ENCODE measurements around the gene SCAF8.

Gene SCAF8

GRCh38 chr6:154766288-154766687 lies 33.1 kb downstream of the SCAF8 start:
- Histone ChIP-seq H3K36me3 (ENCODE audit: control insufficient read depth in 2 of 2, insufficient read depth in 1 of 2, low read length in 2 of 2) (no peaks in the 10 kb centered on the region; a peak in 1 of 3 replicates), H3K4me1 (ENCODE audit: control insufficient read depth, insufficient read depth, low read length) (peaks cover 9% of the 10 kb centered on the region), H3K4me3 (ENCODE audit: low read depth, low read length) (no peak overlapping the region), H3K27ac (ENCODE audit: extremely low read depth, low read depth, low read length) (no peak overlapping the region), H3K9me3 (ENCODE audit: control insufficient read depth, insufficient read depth, low read depth, low read length) (no peaks in the 10 kb centered on the region)
- CTCF ChIA-PET = interaction anchor here (0.9 to 1.5 kb wide), 2 partner anchors 28 to 90 kb away, joined by 3 read pairs; no protein-coding TSS in a partner anchor
- TF ChIP-seq TSHZ1 (tag by site-specific recombination; IDR thresholded peaks at IDR 0.05; ENCODE audit: borderline replicate concordance) (no peak), OVOL3 (tag by site-specific recombination; IDR thresholded peaks at IDR 0.05) (no peak), ZSCAN18 (tag by site-specific recombination; IDR thresholded peaks at IDR 0.05) (no peak), SP7 (tag by site-specific recombination; IDR thresholded peaks at IDR 0.05) (0 out of 2 replicates have a peak, but pooled peaks have one; percentile 22)
- POLR2A ChIA-PET = no interaction called here

- no peak overlapping the region for H3K27ac ChIP-seq (ENCODE audit: extremely low read depth, low read depth, low read length)
- no peaks in the 10 kb centered on the region for H3K36me3 ChIP-seq (ENCODE audit: control insufficient read depth in 2 of 2, insufficient read depth in 1 of 2, low read length in 2 of 2)
- ChIA-PET POLR2A (interaction anchor here (0.6 kb wide), 1 partner anchor 11 kb away, joined by 9 read pairs; no protein-coding TSS in a partner anchor), CTCF (interaction anchor here (0.6 to 1.3 kb wide), 6 partner anchors 12 to 100 kb away, joined by 3 to 11 read pairs (median 4); no protein-coding TSS in a partner anchor)
- TF ChIP-seq ZBTB48 (tag by site-specific recombination; IDR thresholded peaks at IDR 0.05) (peak; percentile 20; the same call in 1 of the 2 replicates), ZNF362 (tag by site-specific recombination; IDR thresholded peaks at IDR 0.05) (0 out of 2 replicates have a peak, but pooled peaks have one; percentile 49), ZBTB44 (tag by site-specific recombination; IDR thresholded peaks at IDR 0.05) (no peak)
- no peaks in the 10 kb centered on the region for H3K9me3 ChIP-seq (ENCODE audit: control insufficient read depth, insufficient read depth, low read depth, low read length)
- H3K4me3 ChIP-seq (ENCODE audit: low read depth, low read length) = no peak overlapping the region
- H3K4me1 ChIP-seq (ENCODE audit: control insufficient read depth, insufficient read depth, low read length) = peaks cover 9% of the 10 kb centered on the region
These were observed 33.9 kb downstream of the SCAF8 start for GRCh38 chr6:154767003-154767723.

- no peak overlapping the region for H3K27ac ChIP-seq (ENCODE audit: extremely low read depth, low read depth, low read length)
- ChIA-PET CTCF (interaction anchor here (1.3 kb wide), 1 partner anchor 13 kb away, joined by 5 read pairs; no protein-coding TSS in a partner anchor), POLR2A (no interaction called here)
- H3K36me3 ChIP-seq (ENCODE audit: control insufficient read depth in 2 of 2, insufficient read depth in 1 of 2, low read length in 2 of 2) = no peaks in the 10 kb centered on the region
- TF ChIP-seq ZFHX2 (tag by site-specific recombination; conservative IDR thresholded peaks at IDR 0.05) (no peak), ZNF660 (tag by site-specific recombination; IDR thresholded peaks at IDR 0.05) (no peak), TRIM28 (IDR thresholded peaks at IDR 0.05; ENCODE audit: borderline replicate concordance, low read length) (no peak), ZNF211 (tag by site-specific recombination; IDR thresholded peaks at IDR 0.05; ENCODE audit: low read depth) (no peak), PRDM4 (tag by site-specific recombination; IDR thresholded peaks at IDR 0.05) (no peak), ZNF175 (tag by site-specific recombination; IDR thresholded peaks at IDR 0.05) (no peak), ZNF670 (tag by site-specific recombination; IDR thresholded peaks at IDR 0.05; ENCODE audit: low read depth) (no peak), ZNF529 (tag by site-specific recombination; IDR thresholded peaks at IDR 0.05; ENCODE audit: insufficient replicate concordance) (no peak), ZBTB48 (tag by site-specific recombination; IDR thresholded peaks at IDR 0.05) (no peak), ZSCAN5A (tag by site-specific recombination; IDR thresholded peaks at IDR 0.05) (no peak), ZNF514 (tag by site-specific recombination; IDR thresholded peaks at IDR 0.05) (no peak), ZFP3 (tag by site-specific recombination; IDR thresholded peaks at IDR 0.05; ENCODE audit: low read depth) (no peak)
- H3K4me3 ChIP-seq (ENCODE audit: low read depth, low read length) = no peak overlapping the region
- H3K4me1 ChIP-seq (ENCODE audit: control insufficient read depth, insufficient read depth, low read length) = peaks cover 9% of the 10 kb centered on the region
- no peaks in the 10 kb centered on the region for H3K9me3 ChIP-seq (ENCODE audit: control insufficient read depth, insufficient read depth, low read depth, low read length)
These were observed 35.1 kb downstream of the SCAF8 start for GRCh38 chr6:154768280-154768679.

All from HEK293 (cell line).